CD4-positive, alpha-beta T cell (primary cell): ENCODE data around the gene OBI1. TPM values are rescaled to one million over a fixed set of nuclear protein-coding genes. Genes with fewer than 3 reads are reported as not detected.

Experiments
- ATAC-seq: fragments of 200-7000 bp; cut with Tn5 transposase; one replicate; pipeline ENCODE4 v1.10.0; 2022; ENCODE audit warnings: mild to moderate bottlenecking; ENCODE audit not compliant: poor library complexity
- CTCF ChIA-PET: fragments of 350-600 bp; sonication (Branson Sonifier 250); formaldehyde crosslinking; loops from one replicate; lab custom pipeline; 2021; ENCODE audit warnings: antibody characterized with exemption, inconsistent platforms; lab: Charles Lee
- POLR2A ChIA-PET: fragments of 350-600 bp; sonication (Branson Sonifier 250); formaldehyde crosslinking; loops from one replicate; lab custom pipeline; 2021; ENCODE audit warnings: antibody characterized with exemption, inconsistent platforms; lab: Charles Lee
- DNase-seq, 14 experiments: peaks; one replicate each; pipeline ENCODE4 v3.0.0-alpha.2; 2013 to 2020; ENCODE audit warnings: mixed read lengths in 2 of 14
- H3K27ac ChIP-seq, 2 donors: one replicate each; pipeline versions ENCODE4 v1.5.1 to v1.7.0; 2013; ENCODE audit warnings: low read length in 2 of 2, low read depth in 1 of 2, mild to moderate bottlenecking in 1 of 2
- H3K27me3 ChIP-seq, 2 experiments: 1 replicate in 1 of 2; 2 replicates in 1 of 2; pipeline versions ENCODE4 v1.6.1 to v1.7.0; 2013; ENCODE audit warnings: low read length in 2 of 2, control low read depth in 1 of 2, mild to moderate bottlenecking in 1 of 2, moderate library complexity in 1 of 2; ENCODE audit not compliant: insufficient read depth in 2 of 2, control insufficient read depth in 1 of 2
- H3K36me3 ChIP-seq: one replicate; pipeline ENCODE4 v1.6.1; 2013; ENCODE audit warnings: low read length, control low read depth; ENCODE audit not compliant: insufficient read depth
- H3K4me1 ChIP-seq: one replicate; pipeline ENCODE4 v1.6.1; 2013; ENCODE audit warnings: low read length, control low read depth; ENCODE audit not compliant: insufficient read depth
- H3K4me3 ChIP-seq: one replicate; pipeline ENCODE4 v1.5.1; 2013; ENCODE audit warnings: mild to moderate bottlenecking, low read length, moderate library complexity
- H3K9me3 ChIP-seq, 2 experiments: 1 replicate in 1 of 2; 2 replicates in 1 of 2; pipeline versions ENCODE4 v1.6.1 to v1.7.0; 2013; ENCODE audit warnings: low read length in 2 of 2, mild to moderate bottlenecking in 2 of 2, control low read depth in 1 of 2, moderate library complexity in 1 of 2; ENCODE audit not compliant: control insufficient read depth in 1 of 2, insufficient read depth in 1 of 2
- H3K27ac Mint-ChIP-seq: one replicate; pipeline ENCODE4 v1.8.0; 2020; ENCODE audit warnings: mixed read lengths
- H3K27me3 Mint-ChIP-seq: one replicate; pipeline ENCODE4 v1.8.0; 2021; ENCODE audit warnings: mixed read lengths
- H3K36me3 Mint-ChIP-seq: one replicate; pipeline ENCODE4 v1.8.0; 2021; ENCODE audit warnings: low read depth, mixed read lengths
- H3K4me1 Mint-ChIP-seq: one replicate; pipeline ENCODE4 v1.8.0; 2021; ENCODE audit warnings: low read depth, mixed read lengths
- H3K4me3 Mint-ChIP-seq: one replicate; pipeline ENCODE4 v1.8.0; 2020; ENCODE audit warnings: mild to moderate bottlenecking, mixed read lengths
- H3K9me3 Mint-ChIP-seq: one replicate; pipeline ENCODE4 v1.8.0; 2020; ENCODE audit warnings: mixed read lengths
- intact Hi-C, 2 experiments: fragments of 100-400 bp; cut with DNase I in 1 of 2; cut with micrococcal nuclease in 1 of 2; formaldehyde crosslinking; loops; one replicate each; pipeline versions ENCODE4 v1.15.1 to v1.9.0; 2023 to 2025; cut with DNase I, micrococcal nuclease
- total RNA-seq, 174 experiments: library from RNA in 2 of 174; stranded (reverse) in 2 of 174; gene quantifications; one replicate each; pipeline ENCODE4 v1.2.3 and lab custom pipeline; 2021 to 2026
- TF ChIP-seq, protein P1 (sequence below): fragments of 200-600 bp; IDR thresholded peaks from one replicate; pipeline ENCODE4 v1.8.0; 2022; ENCODE audit warnings: antibody characterized with exemption, mild to moderate bottlenecking

OBI1 gene
- total RNA-seq, 2 experiments from 2014 or later: 2.6 TPM

DNA sequence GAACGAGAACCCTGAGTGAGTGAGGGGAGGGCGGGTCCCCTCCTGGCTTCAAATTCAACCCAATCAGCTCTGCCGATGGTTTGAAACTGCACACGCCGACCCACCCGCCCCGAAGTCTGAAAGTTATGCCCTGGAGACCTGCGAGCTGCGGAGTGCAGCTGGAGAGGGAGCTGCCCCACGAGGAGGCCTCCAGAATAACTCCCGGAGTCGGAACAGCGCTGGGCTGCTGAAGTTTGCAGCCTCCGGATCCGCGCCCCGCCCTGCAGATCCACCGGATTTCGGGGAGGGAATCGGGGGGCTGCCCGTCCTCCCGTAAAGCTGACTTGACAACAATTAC lies 62.6 kb downstream of the OBI1 start:
- Histone ChIP-seq H3K27ac (no peak overlapping the region), H3K4me1 (peaks cover 19% of the 10 kb centered on the region), H3K9me3 (peaks cover 33 to 46% of the 10 kb centered on the region in 2 experiments), H3K27me3 (peaks cover 82 to 100% of the 10 kb centered on the region in 2 experiments), H3K36me3 (no peaks in the 10 kb centered on the region), H3K4me3 (no peak overlapping the region)
- Mint-ChIP-seq H3K4me1 (peaks cover 20% of the 10 kb centered on the region), H3K4me3 (no peak overlapping the region), H3K27ac (no peak overlapping the region), H3K9me3 (peaks cover 10% of the 10 kb centered on the region), H3K36me3 (peaks cover 19% of the 10 kb centered on the region), H3K27me3 (peaks cover 98% of the 10 kb centered on the region)
- intact Hi-C loops: no loop called here
- ATAC-seq (no peak), DNase-seq (peak in 1 of 14 experiments; percentile 16)
- ChIA-PET CTCF (no interaction called here), POLR2A (no interaction called here)
- TF ChIP-seq, protein P1, sequence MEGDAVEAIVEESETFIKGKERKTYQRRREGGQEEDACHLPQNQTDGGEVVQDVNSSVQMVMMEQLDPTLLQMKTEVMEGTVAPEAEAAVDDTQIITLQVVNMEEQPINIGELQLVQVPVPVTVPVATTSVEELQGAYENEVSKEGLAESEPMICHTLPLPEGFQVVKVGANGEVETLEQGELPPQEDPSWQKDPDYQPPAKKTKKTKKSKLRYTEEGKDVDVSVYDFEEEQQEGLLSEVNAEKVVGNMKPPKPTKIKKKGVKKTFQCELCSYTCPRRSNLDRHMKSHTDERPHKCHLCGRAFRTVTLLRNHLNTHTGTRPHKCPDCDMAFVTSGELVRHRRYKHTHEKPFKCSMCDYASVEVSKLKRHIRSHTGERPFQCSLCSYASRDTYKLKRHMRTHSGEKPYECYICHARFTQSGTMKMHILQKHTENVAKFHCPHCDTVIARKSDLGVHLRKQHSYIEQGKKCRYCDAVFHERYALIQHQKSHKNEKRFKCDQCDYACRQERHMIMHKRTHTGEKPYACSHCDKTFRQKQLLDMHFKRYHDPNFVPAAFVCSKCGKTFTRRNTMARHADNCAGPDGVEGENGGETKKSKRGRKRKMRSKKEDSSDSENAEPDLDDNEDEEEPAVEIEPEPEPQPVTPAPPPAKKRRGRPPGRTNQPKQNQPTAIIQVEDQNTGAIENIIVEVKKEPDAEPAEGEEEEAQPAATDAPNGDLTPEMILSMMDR: no peak

- H3K36me3 ChIP-seq: no peaks in the 10 kb centered on the region
- no peak overlapping the region for H3K27ac ChIP-seq
- H3K36me3 Mint-ChIP-seq: peaks cover 19% of the 10 kb centered on the region
- H3K27me3 Mint-ChIP-seq: peaks cover 97% of the 10 kb centered on the region
- H3K27ac Mint-ChIP-seq: peak overlapping the region; percentile 56
- ATAC-seq: no peak
- intact Hi-C loops: no loop called here
- peaks cover 10% of the 10 kb centered on the region for H3K9me3 Mint-ChIP-seq
- H3K4me3 ChIP-seq: no peak overlapping the region
- ChIA-PET POLR2A (no interaction called here), CTCF (no interaction called here)
- TF ChIP-seq, protein P1: no peak
- DNase-seq: peak in 1 of 14 experiments; percentile 22
- peaks cover 14% of the 10 kb centered on the region for H3K4me1 Mint-ChIP-seq
- peaks cover 76 to 100% of the 10 kb centered on the region in 2 experiments for H3K27me3 ChIP-seq
- peak overlapping the region; percentile 67 for H3K4me3 Mint-ChIP-seq
- H3K9me3 ChIP-seq: peaks cover 29 to 46% of the 10 kb centered on the region in 2 experiments
- peaks cover 16% of the 10 kb centered on the region for H3K4me1 ChIP-seq
Measured at GRCh38 chr13:78595495-78596398, 63.2 kb downstream of the OBI1 start.

DNA sequence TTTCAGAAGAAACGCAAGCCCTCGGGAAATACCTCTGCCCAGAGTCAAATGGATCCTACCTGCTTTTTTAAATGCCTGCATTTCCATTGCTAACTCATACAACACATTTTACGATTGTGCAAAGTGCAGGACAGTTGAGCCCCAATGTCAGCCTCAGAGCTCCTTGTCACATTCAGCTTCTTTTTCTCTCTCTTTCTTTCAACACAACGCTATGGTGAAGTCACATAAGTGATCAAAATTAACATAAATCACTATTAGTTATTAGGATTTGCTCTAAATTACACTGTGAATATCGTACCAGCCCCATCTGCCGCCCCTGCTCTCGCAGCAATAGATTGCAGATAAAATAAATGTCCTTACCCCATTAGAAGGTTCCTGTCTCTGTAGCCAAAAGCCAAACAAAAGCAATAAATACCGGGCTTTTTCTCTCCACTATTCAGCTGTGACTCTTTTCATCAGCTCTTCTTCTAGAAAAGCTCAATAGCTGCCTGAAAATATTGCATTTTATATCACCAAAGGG lies 64.4 kb downstream of the OBI1 start:
- CTCF ChIA-PET: no interaction called here
- Histone ChIP-seq H3K27ac (no peak overlapping the region), H3K9me3 (peaks cover 29 to 41% of the 10 kb centered on the region in 2 experiments), H3K36me3 (no peaks in the 10 kb centered on the region), H3K4me3 (no peak overlapping the region), H3K4me1 (peaks cover 16% of the 10 kb centered on the region), H3K27me3 (peaks cover 74 to 99% of the 10 kb centered on the region in 2 experiments)
- intact Hi-C loops: no loop called here
- peaks cover 19% of the 10 kb centered on the region for H3K36me3 Mint-ChIP-seq
- DNase-seq (peak in 1 of 14 experiments; percentile 2), ATAC-seq (no peak)
- peak overlapping the region; percentile 51 for H3K4me3 Mint-ChIP-seq
- peak overlapping the region; percentile 56 for H3K27ac Mint-ChIP-seq
- H3K9me3 Mint-ChIP-seq: peaks cover 8% of the 10 kb centered on the region
- peaks cover 96% of the 10 kb centered on the region for H3K27me3 Mint-ChIP-seq
- peaks cover 8% of the 10 kb centered on the region for H3K4me1 Mint-ChIP-seq
- POLR2A ChIA-PET: no interaction called here
- TF ChIP-seq, protein P1: no peak
